WTC11 (cell line): ENCODE results near the gene TNFSF13B. TPM values are rescaled to one million over a fixed set of nuclear protein-coding genes. Genes with fewer than 3 reads are reported as not detected.

Experiments used
- ATAC-seq: fragments of 200-7000 bp; cut with Tn5 transposase; 2 replicates; pipeline ENCODE4 v1.10.0; 2021; ENCODE audit warnings: mild to moderate bottlenecking, moderate library complexity
- CTCF ChIA-PET: fragments of 300-600 bp; sonication (Branson Sonifier 250); formaldehyde crosslinking; loops from one replicate; lab custom pipeline; 2021; ENCODE audit warnings: antibody characterized with exemption; lab: Charles Lee
- POLR2A ChIA-PET: fragments of 350-600 bp; sonication (Branson Sonifier 250); formaldehyde crosslinking; loops from one replicate; lab custom pipeline; 2021; ENCODE audit warnings: antibody characterized with exemption; lab: Charles Lee
- DNase-seq: peaks from one replicate; pipeline ENCODE4 v3.0.0; 2021; ENCODE audit warnings: low spot score
- H3K27ac Mint-ChIP-seq: 2 replicates; pipeline ENCODE4 v1.8.0; 2021; ENCODE audit warnings: mixed read lengths
- H3K27me3 Mint-ChIP-seq: 2 replicates; pipeline ENCODE4 v1.8.0; 2021; ENCODE audit warnings: low read depth, mild to moderate bottlenecking, moderate library complexity, mixed read lengths
- H3K36me3 Mint-ChIP-seq: 2 replicates; pipeline ENCODE4 v1.8.0; 2021; ENCODE audit warnings: mixed read lengths
- H3K4me1 Mint-ChIP-seq: 2 replicates; pipeline ENCODE4 v1.8.0; 2022; ENCODE audit warnings: mixed read lengths
- H3K4me3 Mint-ChIP-seq: 2 replicates; pipeline ENCODE4 v1.8.0; 2021; ENCODE audit warnings: mild to moderate bottlenecking, moderate library complexity, mixed read lengths
- H3K9me3 Mint-ChIP-seq: 2 replicates; pipeline ENCODE4 v1.8.0; 2021; ENCODE audit warnings: mixed read lengths
- ARID4B ChIP-seq: sonication (generic); formaldehyde crosslinking; IDR thresholded peaks from 2 replicates; pipeline ENCODE4 v1.8.0; 2023; ENCODE audit warnings: missing genetic modification reagents, mild to moderate bottlenecking, borderline replicate concordance
- ATF1 ChIP-seq: sonication (generic); formaldehyde crosslinking; IDR thresholded peaks from 2 replicates; pipeline ENCODE4 v1.8.1; 2023; ENCODE audit warnings: mild to moderate bottlenecking, moderate library complexity, missing genetic modification reagents
- ATF2 ChIP-seq: sonication (generic); formaldehyde crosslinking; IDR thresholded peaks from 2 replicates; pipeline ENCODE4 v1.8.1; 2022; ENCODE audit warnings: low read depth, missing genetic modification reagents, borderline replicate concordance
- CREM ChIP-seq: sonication (generic); formaldehyde crosslinking; IDR thresholded peaks from 2 replicates; pipeline ENCODE4 v1.8.1; 2022; ENCODE audit warnings: mild to moderate bottlenecking, missing genetic modification reagents, moderate library complexity
- E2F1 ChIP-seq: sonication (generic); formaldehyde crosslinking; IDR thresholded peaks from 2 replicates; pipeline ENCODE4 v1.8.0; 2022; ENCODE audit warnings: mild to moderate bottlenecking, missing genetic modification reagents
- EMX1 ChIP-seq: fragments of 250-450 bp; sonication (Bioruptor Pico); IDR thresholded peaks from 2 replicates; pipeline ENCODE4 v1.8.0; 2021; ENCODE audit warnings: mild to moderate bottlenecking
- ERG ChIP-seq: fragments of 250-450 bp; sonication (Bioruptor Pico); IDR thresholded peaks from 2 replicates; pipeline ENCODE4 v1.8.0; 2021; ENCODE audit warnings: mild to moderate bottlenecking
- HMGA2 ChIP-seq: fragments of 250-450 bp; sonication (Bioruptor Pico); IDR thresholded peaks from 2 replicates; pipeline ENCODE4 v1.4.0; 2021; ENCODE audit warnings: mild to moderate bottlenecking, moderate library complexity
- MYBL2 ChIP-seq: sonication (generic); formaldehyde crosslinking; IDR thresholded peaks from 2 replicates; pipeline ENCODE4 v1.8.1; 2023; ENCODE audit warnings: mild to moderate bottlenecking, moderate library complexity, missing genetic modification reagents
- NR1H2 ChIP-seq: sonication (generic); formaldehyde crosslinking; IDR thresholded peaks from 2 replicates; pipeline ENCODE4 v1.9.0; 2021; ENCODE audit warnings: mild to moderate bottlenecking, moderate library complexity, missing genetic modification reagents
- OVOL2 ChIP-seq: fragments of 250-450 bp; sonication (Bioruptor Pico); IDR thresholded peaks from 2 replicates; pipeline ENCODE4 v1.9.0; 2021; ENCODE audit warnings: mild to moderate bottlenecking, borderline replicate concordance
- RELA ChIP-seq: sonication (generic); formaldehyde crosslinking; IDR thresholded peaks from 2 replicates; pipeline ENCODE4 v1.8.1; 2022; ENCODE audit warnings: missing genetic modification reagents, mild to moderate bottlenecking, borderline replicate concordance
- TEAD1 ChIP-seq: sonication (generic); formaldehyde crosslinking; IDR thresholded peaks from 2 replicates; pipeline ENCODE4 v1.8.0; 2022; ENCODE audit warnings: mild to moderate bottlenecking, missing genetic modification reagents
- ZNF138 ChIP-seq: sonication (generic); formaldehyde crosslinking; conservative IDR thresholded peaks from 2 replicates; pipeline ENCODE4 v1.8.1; 2022; ENCODE audit warnings: mild to moderate bottlenecking, moderate library complexity, missing genetic modification reagents
- ZNF317 ChIP-seq: sonication (generic); formaldehyde crosslinking; IDR thresholded peaks from 2 replicates; pipeline ENCODE4 v1.8.1; 2023; ENCODE audit warnings: low read depth, mild to moderate bottlenecking, moderate library complexity, missing genetic modification reagents, borderline replicate concordance
- total RNA-seq: library from RNA; stranded (reverse); gene quantifications from 3 replicates; pipeline ENCODE4 v1.2.3, GENCODE V29; 2021
- TF ChIP-seq, protein P1 (sequence below): sonication (generic); formaldehyde crosslinking; IDR thresholded peaks from 2 replicates; pipeline ENCODE4 v1.8.1; 2022; ENCODE audit warnings: mild to moderate bottlenecking, moderate library complexity, missing genetic modification reagents
- TF ChIP-seq, protein P2 (sequence below): fragments of 250-450 bp; sonication (Bioruptor Pico); IDR thresholded peaks from 2 replicates; pipeline ENCODE4 v2.1.2; 2022; ENCODE audit warnings: mild to moderate bottlenecking, moderate library complexity

The TNFSF13B gene
- total RNA-seq, 1 experiment from 2014 or later: 0.39 TPM

- peaks cover 10% of the 10 kb centered on the region for H3K4me1 Mint-ChIP-seq
- CTCF ChIA-PET: no interaction called here
- no peaks in the 10 kb centered on the region for H3K36me3 Mint-ChIP-seq
- DNase-seq: no peak
- TF ChIP-seq OVOL2 (CRISPR knock-in tag): no peak
- TF ChIP-seq RELA (CRISPR knock-in tag): no peak
- no peak for TF ChIP-seq CREM (CRISPR knock-in tag)
- TF ChIP-seq MYBL2: no peak
- no peak for TF ChIP-seq ZNF138 (CRISPR knock-in tag)
- no peak for TF ChIP-seq HMGA2 (CRISPR knock-in tag)
- no peak for TF ChIP-seq ZNF317
- no peak for TF ChIP-seq E2F1 (CRISPR knock-in tag)
- no peak for TF ChIP-seq ATF2 (CRISPR knock-in tag)
- TF ChIP-seq NR1H2: no peak
- no peak for TF ChIP-seq TEAD1 (CRISPR knock-in tag)
- TF ChIP-seq, all 79 proteins: peak for 0
- no peaks in the 10 kb centered on the region for H3K27me3 Mint-ChIP-seq
- H3K9me3 Mint-ChIP-seq: peaks cover 11% of the 10 kb centered on the region
- no peak for ATAC-seq
- no peak overlapping the region for H3K4me3 Mint-ChIP-seq
- POLR2A ChIA-PET: no interaction called here
- no peak overlapping the region for H3K27ac Mint-ChIP-seq
Observed at GRCh38 chr13:108276060-108276459, 6.5 kb downstream of the TNFSF13B start.

GRCh38 chr13:108278466-108278865, 8.9 kb downstream of the TNFSF13B start:
- H3K27me3 Mint-ChIP-seq: no peaks in the 10 kb centered on the region
- H3K9me3 Mint-ChIP-seq: peaks cover 11% of the 10 kb centered on the region
- ATAC-seq (no peak), DNase-seq (no peak)
- POLR2A ChIA-PET: no interaction called here
- CTCF ChIA-PET: interaction anchor here (1.2 kb wide), 1 partner anchor 17 kb away, joined by 3 read pairs; no protein-coding TSS in a partner anchor
- TF ChIP-seq, protein P1, sequence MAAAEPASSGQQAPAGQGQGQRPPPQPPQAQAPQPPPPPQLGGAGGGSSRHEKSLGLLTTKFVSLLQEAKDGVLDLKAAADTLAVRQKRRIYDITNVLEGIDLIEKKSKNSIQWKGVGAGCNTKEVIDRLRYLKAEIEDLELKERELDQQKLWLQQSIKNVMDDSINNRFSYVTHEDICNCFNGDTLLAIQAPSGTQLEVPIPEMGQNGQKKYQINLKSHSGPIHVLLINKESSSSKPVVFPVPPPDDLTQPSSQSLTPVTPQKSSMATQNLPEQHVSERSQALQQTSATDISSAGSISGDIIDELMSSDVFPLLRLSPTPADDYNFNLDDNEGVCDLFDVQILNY: no peak
- no peak for TF ChIP-seq ATF1 (CRISPR knock-in tag)
- no peak for TF ChIP-seq EMX1 (CRISPR knock-in tag)
- TF ChIP-seq, protein P2, sequence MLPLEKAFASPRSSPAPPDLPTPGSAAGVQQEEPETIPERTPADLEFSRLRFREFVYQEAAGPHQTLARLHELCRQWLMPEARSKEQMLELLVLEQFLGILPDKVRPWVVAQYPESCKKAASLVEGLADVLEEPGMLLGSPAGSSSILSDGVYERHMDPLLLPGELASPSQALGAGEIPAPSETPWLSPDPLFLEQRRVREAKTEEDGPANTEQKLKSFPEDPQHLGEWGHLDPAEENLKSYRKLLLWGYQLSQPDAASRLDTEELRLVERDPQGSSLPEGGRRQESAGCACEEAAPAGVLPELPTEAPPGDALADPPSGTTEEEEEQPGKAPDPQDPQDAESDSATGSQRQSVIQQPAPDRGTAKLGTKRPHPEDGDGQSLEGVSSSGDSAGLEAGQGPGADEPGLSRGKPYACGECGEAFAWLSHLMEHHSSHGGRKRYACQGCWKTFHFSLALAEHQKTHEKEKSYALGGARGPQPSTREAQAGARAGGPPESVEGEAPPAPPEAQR (CRISPR knock-in tag): no peak
- no peak for TF ChIP-seq ERG (CRISPR knock-in tag)
- TF ChIP-seq ARID4B: no peak
- H3K4me1 Mint-ChIP-seq: peaks cover 10% of the 10 kb centered on the region
- H3K4me3 Mint-ChIP-seq: no peak overlapping the region
- H3K36me3 Mint-ChIP-seq: no peaks in the 10 kb centered on the region
- no peak overlapping the region for H3K27ac Mint-ChIP-seq
